Ishikawa (cell line): Measurements from ENCODE around the gene NCOA6.

Source experiments
- CEBPB ChIP-seq: IDR thresholded peaks from 2 replicates; pipeline ENCODE4 v1.6.1; 2012
- CREB1 ChIP-seq: IDR thresholded peaks from 2 replicates; pipeline ENCODE4 v1.6.1; 2012; ENCODE audit warnings: low read depth
- EP300 ChIP-seq: IDR thresholded peaks from 2 replicates; pipeline ENCODE4 v1.6.1; 2012; ENCODE audit warnings: borderline replicate concordance
- TAF1 ChIP-seq: IDR thresholded peaks from 2 replicates; pipeline ENCODE4 v1.6.1; 2012; ENCODE audit warnings: low read depth, mild to moderate bottlenecking
- TCF12 ChIP-seq: IDR thresholded peaks from 2 replicates; pipeline ENCODE4 v1.6.1; 2012; ENCODE audit warnings: low read depth
- TF ChIP-seq, protein P1 (sequence below): IDR thresholded peaks from 2 replicates; pipeline ENCODE4 v1.6.1; 2012
- TF ChIP-seq, protein P2 (sequence below): IDR thresholded peaks from 2 replicates; pipeline ENCODE4 v1.6.1; 2012
- TF ChIP-seq, protein P3 (sequence below): IDR thresholded peaks from 2 replicates; pipeline ENCODE4 v1.6.1; 2012; ENCODE audit warnings: low read depth, mild to moderate bottlenecking

DNA sequence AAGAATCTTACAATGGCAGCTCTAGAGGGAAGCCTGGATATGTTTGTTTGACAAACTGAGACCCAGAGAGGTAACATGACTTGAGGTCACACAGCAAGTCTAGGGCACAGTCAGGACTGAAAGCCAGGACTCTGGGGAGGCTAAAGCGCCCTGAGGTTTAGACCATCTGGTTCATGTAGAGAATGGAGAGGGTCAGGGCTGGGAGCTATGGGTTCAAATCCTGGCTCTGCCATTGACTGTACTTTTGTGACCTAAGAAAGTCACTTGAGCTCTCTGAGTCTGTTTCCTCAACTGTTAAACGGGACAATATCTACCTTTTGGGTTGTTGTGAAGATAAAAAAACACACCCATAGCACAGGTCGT, 122.4 kb downstream of the NCOA6 start:
- TF ChIP-seq, protein P1, sequence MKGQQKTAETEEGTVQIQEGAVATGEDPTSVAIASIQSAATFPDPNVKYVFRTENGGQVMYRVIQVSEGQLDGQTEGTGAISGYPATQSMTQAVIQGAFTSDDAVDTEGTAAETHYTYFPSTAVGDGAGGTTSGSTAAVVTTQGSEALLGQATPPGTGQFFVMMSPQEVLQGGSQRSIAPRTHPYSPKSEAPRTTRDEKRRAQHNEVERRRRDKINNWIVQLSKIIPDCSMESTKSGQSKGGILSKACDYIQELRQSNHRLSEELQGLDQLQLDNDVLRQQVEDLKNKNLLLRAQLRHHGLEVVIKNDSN: no peak
- no peak for TF ChIP-seq TAF1
- TF ChIP-seq, protein P2, sequence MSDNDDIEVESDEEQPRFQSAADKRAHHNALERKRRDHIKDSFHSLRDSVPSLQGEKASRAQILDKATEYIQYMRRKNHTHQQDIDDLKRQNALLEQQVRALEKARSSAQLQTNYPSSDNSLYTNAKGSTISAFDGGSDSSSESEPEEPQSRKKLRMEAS: no peak
- no peak for TF ChIP-seq CEBPB
- no peak for TF ChIP-seq EP300
- TF ChIP-seq TCF12: no peak
- TF ChIP-seq, protein P3, sequence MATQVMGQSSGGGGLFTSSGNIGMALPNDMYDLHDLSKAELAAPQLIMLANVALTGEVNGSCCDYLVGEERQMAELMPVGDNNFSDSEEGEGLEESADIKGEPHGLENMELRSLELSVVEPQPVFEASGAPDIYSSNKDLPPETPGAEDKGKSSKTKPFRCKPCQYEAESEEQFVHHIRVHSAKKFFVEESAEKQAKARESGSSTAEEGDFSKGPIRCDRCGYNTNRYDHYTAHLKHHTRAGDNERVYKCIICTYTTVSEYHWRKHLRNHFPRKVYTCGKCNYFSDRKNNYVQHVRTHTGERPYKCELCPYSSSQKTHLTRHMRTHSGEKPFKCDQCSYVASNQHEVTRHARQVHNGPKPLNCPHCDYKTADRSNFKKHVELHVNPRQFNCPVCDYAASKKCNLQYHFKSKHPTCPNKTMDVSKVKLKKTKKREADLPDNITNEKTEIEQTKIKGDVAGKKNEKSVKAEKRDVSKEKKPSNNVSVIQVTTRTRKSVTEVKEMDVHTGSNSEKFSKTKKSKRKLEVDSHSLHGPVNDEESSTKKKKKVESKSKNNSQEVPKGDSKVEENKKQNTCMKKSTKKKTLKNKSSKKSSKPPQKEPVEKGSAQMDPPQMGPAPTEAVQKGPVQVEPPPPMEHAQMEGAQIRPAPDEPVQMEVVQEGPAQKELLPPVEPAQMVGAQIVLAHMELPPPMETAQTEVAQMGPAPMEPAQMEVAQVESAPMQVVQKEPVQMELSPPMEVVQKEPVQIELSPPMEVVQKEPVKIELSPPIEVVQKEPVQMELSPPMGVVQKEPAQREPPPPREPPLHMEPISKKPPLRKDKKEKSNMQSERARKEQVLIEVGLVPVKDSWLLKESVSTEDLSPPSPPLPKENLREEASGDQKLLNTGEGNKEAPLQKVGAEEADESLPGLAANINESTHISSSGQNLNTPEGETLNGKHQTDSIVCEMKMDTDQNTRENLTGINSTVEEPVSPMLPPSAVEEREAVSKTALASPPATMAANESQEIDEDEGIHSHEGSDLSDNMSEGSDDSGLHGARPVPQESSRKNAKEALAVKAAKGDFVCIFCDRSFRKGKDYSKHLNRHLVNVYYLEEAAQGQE: no peak
- no peak for TF ChIP-seq CREB1
